ENCODE data around the gene ATP11A.

The ATP11A gene

GRCh38 chr13:112782429-112783010 lies 92.7 kb downstream of the ATP11A start:
- Histone ChIP-seq H2AFZ (no peak overlapping the region), H3K9me3 (ENCODE audit: control insufficient read depth, low read length) (no peaks in the 10 kb centered on the region), H3K4me1 (no peaks in the 10 kb centered on the region), H3K79me2 (no peaks in the 10 kb centered on the region), H3K27me3 (ENCODE audit: control insufficient read depth, insufficient read depth, low read length) (no peaks in the 10 kb centered on the region), H3K9ac (no peak overlapping the region), H3K4me3 (ENCODE audit: low read depth, low read length) (no peak overlapping the region), H3K36me3 (ENCODE audit: control insufficient read depth, insufficient read depth, low read length) (no peaks in the 10 kb centered on the region), H3K27ac (no peak overlapping the region), H3K4me2 (ENCODE audit: low read length) (no peak overlapping the region)
- TF ChIP-seq, protein P1, sequence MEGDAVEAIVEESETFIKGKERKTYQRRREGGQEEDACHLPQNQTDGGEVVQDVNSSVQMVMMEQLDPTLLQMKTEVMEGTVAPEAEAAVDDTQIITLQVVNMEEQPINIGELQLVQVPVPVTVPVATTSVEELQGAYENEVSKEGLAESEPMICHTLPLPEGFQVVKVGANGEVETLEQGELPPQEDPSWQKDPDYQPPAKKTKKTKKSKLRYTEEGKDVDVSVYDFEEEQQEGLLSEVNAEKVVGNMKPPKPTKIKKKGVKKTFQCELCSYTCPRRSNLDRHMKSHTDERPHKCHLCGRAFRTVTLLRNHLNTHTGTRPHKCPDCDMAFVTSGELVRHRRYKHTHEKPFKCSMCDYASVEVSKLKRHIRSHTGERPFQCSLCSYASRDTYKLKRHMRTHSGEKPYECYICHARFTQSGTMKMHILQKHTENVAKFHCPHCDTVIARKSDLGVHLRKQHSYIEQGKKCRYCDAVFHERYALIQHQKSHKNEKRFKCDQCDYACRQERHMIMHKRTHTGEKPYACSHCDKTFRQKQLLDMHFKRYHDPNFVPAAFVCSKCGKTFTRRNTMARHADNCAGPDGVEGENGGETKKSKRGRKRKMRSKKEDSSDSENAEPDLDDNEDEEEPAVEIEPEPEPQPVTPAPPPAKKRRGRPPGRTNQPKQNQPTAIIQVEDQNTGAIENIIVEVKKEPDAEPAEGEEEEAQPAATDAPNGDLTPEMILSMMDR (IDR thresholded peaks at IDR 0.05) = no peak

DNA sequence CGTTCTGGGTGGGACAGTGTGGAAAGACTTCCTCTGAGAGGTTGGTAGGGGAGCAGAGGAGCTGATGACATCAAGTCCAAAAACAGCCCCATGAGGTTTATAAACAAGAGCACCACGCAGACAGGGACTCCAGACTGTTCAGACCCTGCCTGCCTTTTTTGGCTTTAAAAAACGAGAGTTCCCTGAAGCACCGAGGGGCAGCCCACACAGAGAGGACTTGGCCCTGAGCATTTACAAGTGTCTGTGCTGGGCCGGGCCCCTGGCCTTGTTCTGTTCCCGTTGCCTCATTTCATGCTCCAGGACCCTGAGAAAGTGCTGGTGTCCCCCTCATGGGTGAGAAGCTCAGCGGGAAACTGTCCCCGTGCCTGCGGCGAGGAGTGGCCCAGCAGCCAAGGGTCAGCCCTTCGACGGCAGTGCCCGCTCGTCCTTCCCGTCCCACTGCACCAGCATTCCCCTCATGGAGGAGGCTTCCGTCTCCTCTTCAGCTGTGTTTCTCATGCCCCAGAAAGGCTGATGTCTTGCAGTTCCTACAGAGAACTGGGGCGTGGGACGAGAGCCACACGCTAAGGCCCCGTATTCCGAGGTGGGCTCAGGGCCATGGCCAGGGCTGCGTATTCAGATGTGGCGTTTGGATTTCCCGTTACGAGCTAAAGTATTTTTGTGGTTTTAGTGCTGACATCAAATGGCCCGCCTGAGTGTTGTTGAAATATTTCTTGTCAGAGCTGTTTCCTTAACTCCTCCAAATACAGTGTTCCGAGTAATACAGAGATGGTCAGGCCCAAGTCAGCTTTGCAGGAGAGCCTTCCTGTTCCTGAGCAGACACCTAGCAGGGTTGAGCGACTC lies 93.5 kb downstream of the ATP11A start:
- H3K4me2 ChIP-seq (ENCODE audit: low read length) = no peak overlapping the region
- H3K4me1 ChIP-seq = no peaks in the 10 kb centered on the region
- no peak overlapping the region for H3K9ac ChIP-seq
- H3K36me3 ChIP-seq (ENCODE audit: control insufficient read depth, insufficient read depth, low read length) = no peaks in the 10 kb centered on the region
- TF ChIP-seq, protein P1 (IDR thresholded peaks at IDR 0.05) = no peak
- H3K27ac ChIP-seq = no peak overlapping the region
- no peak overlapping the region for H3K4me3 ChIP-seq (ENCODE audit: low read depth, low read length)
- H2AFZ ChIP-seq = no peak overlapping the region
- H3K79me2 ChIP-seq = no peaks in the 10 kb centered on the region
- H3K9me3 ChIP-seq (ENCODE audit: control insufficient read depth, low read length) = no peaks in the 10 kb centered on the region
- no peaks in the 10 kb centered on the region for H3K27me3 ChIP-seq (ENCODE audit: control insufficient read depth, insufficient read depth, low read length)

GRCh38 chr13:112783978-112784371 lies 94.1 kb downstream of the ATP11A start:
- Histone ChIP-seq H3K4me2 (ENCODE audit: low read length) (no peak overlapping the region), H3K36me3 (ENCODE audit: control insufficient read depth, insufficient read depth, low read length) (no peaks in the 10 kb centered on the region), H3K4me3 (ENCODE audit: low read depth, low read length) (no peak overlapping the region), H2AFZ (no peak overlapping the region), H3K4me1 (no peaks in the 10 kb centered on the region), H3K27ac (no peak overlapping the region), H3K79me2 (no peaks in the 10 kb centered on the region), H3K9me3 (ENCODE audit: control insufficient read depth, low read length) (no peaks in the 10 kb centered on the region), H3K27me3 (ENCODE audit: control insufficient read depth, insufficient read depth, low read length) (no peaks in the 10 kb centered on the region), H3K9ac (no peak overlapping the region)
- TF ChIP-seq, protein P1 (IDR thresholded peaks at IDR 0.05) = no peak

DNA sequence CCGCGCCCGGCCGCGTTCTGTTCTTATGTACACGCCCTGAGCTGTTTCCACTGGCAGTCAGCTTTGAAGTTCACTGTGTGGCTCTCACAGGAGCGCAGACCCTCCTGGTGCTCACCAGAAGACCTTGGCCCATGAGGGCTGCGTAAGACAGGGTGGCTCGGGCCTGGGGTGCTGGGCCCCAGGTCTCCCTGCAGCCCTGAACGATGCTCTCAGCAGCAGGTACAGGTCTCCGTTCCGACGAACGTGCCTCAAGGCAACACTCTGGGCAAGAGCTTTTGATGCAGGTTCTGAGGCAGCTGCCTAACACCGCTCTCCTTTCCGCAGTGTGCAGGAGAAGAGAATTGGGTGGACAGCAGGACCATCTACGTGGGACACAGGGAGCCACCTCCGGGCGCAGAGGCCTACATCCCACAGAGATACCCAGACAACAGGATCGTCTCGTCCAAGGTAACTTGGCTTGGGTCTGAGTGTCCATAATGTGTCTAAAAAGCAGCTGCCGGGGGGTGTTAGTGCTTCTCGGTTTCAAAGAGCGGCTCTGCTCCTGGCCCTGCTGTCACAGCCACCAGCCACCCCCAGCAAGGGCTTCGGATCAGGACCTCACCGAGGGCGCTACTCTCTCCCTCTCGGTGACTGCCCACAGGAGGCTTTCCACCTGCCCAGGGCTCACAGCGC lies 95.1 kb downstream of the ATP11A start:
- H3K79me2 ChIP-seq = no peaks in the 10 kb centered on the region
- no peak overlapping the region for H3K9ac ChIP-seq
- H2AFZ ChIP-seq = no peak overlapping the region
- no peak overlapping the region for H3K27ac ChIP-seq
- no peak overlapping the region for H3K4me2 ChIP-seq (ENCODE audit: low read length)
- no peaks in the 10 kb centered on the region for H3K36me3 ChIP-seq (ENCODE audit: control insufficient read depth, insufficient read depth, low read length)
- H3K4me1 ChIP-seq = no peaks in the 10 kb centered on the region
- TF ChIP-seq, protein P1 (IDR thresholded peaks at IDR 0.05) = no peak
- no peaks in the 10 kb centered on the region for H3K9me3 ChIP-seq (ENCODE audit: control insufficient read depth, low read length)
- H3K4me3 ChIP-seq (ENCODE audit: low read depth, low read length) = no peak overlapping the region
- H3K27me3 ChIP-seq (ENCODE audit: control insufficient read depth, insufficient read depth, low read length) = no peaks in the 10 kb centered on the region

All from parathyroid adenoma (tissue), 2 donors.